Peyer's patch (tissue), 4 donors: Measurements from ENCODE around the gene HOXC6. TPM values are rescaled to one million over a fixed set of nuclear protein-coding genes. Genes with fewer than 3 reads are reported as not detected.

ENCODE experiments used
- DNase-seq, 3 donors: peaks; one replicate each; pipeline ENCODE4 v3.0.0-alpha.2; 2017 to 2019
- H3K27ac ChIP-seq, 4 donors: fragments of 200-600 bp; sonication (generic); one replicate each; pipeline ENCODE4 v1.5.1; 2016 to 2019
- H3K27me3 ChIP-seq, 2 donors: fragments of 200-600 bp; sonication (generic); one replicate each; pipeline ENCODE4 v1.5.1; 2019
- H3K36me3 ChIP-seq, 3 donors: fragments of 200-600 bp; sonication (generic); one replicate each; pipeline ENCODE4 v1.5.1; 2016 to 2019
- H3K4me1 ChIP-seq, 4 donors: fragments of 200-600 bp; sonication (generic); one replicate each; pipeline ENCODE4 v1.5.1; 2016 to 2019
- H3K4me3 ChIP-seq, 4 donors: fragments of 200-600 bp; sonication (generic); 1 replicate in 3 of 4; 2 replicates in 1 of 4; pipeline ENCODE4 v1.5.1; 2016 to 2019; ENCODE audit warnings: mild to moderate bottlenecking in 1 of 4
- H3K9me3 ChIP-seq, 4 donors: fragments of 200-600 bp; sonication (generic); one replicate each; pipeline ENCODE4 v1.5.1; 2016 to 2019; ENCODE audit warnings: mild to moderate bottlenecking in 1 of 4
- POLR2A ChIP-seq, 2 donors: fragments of 450-650 bp; IDR thresholded peaks; one replicate each; pipeline ENCODE4 v1.5.1; 2017; ENCODE audit warnings: antibody characterized with exemption in 2 of 2, mild to moderate bottlenecking in 2 of 2, moderate library complexity in 2 of 2
- total RNA-seq, 4 donors: library from RNA; depleted of rRNA; stranded (reverse); fragments of >200 nt; gene quantifications; one replicate each; pipeline ENCODE4 v1.1.0, GENCODE V29; 2016
- TF ChIP-seq, protein P1 (sequence below), 6 experiments: fragments of 450-650 bp in 4 of 6; fragments of 200-600 bp in 2 of 6; sonication (generic) in 1 of 6; IDR thresholded peaks; one replicate each; pipeline ENCODE4 v1.5.1; 2017 to 2019; ENCODE audit warnings: antibody characterized with exemption in 6 of 6, mild to moderate bottlenecking in 3 of 6, moderate library complexity in 1 of 6

HOXC6 gene
- total RNA-seq, 4 donors from 2014 or later: 0.70 to 1.7 (median 1.3) TPM

DNA sequence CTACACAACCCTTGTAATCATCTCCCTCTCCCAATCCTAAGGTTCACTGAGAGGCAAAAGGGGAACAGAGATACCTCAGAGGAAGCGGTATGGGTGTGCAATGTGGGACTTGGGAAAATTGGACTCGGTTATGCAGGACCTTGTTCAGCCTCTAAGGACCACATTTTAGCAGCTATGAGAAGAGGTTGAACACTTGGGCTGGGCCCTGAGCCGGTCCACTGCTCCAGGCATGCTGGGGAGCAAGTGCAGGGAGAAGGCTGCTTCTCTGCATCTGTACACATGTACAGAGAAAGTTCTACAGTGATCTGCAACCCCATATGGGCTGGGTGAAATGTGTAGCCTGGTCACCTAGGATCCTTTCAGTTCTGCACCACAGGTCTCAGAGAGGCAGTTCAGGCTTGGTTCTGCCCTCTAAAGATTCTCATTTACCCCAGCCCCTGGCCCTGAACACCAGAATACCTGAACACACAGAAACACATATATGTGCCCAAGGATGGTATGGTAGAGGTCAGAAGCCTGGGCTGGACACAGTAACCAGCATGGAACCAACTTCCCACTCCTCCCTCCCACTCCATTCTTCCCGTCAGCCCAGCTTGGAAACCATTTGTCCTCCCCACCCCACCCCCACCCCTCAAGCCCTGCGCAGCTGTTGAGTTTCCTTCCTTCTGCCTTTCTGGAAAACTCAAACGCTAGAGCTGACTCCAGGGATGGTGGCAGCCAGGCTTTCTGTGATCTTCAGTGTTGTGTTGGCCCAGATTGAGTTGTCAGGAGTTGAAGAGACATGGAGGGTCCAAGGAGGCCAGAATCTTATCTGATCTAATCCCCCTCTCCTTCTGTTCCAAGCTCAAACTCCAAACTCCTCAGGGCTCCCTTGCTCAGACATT lies 15.0 kb downstream of the HOXC6 start:
- Histone ChIP-seq H3K4me1 (peaks cover 0 to 12% (median 0%) of the 10 kb centered on the region in 4 donors), H3K27ac (peak overlapping the region in 2 of 4 donors; percentile 59 to 60), H3K9me3 (no peaks in the 10 kb centered on the region), H3K27me3 (no peaks in the 10 kb centered on the region), H3K4me3 (no peak overlapping the region), H3K36me3 (no peaks in the 10 kb centered on the region)
- DNase-seq: peak in 1 of 3 donors; percentile 24
- TF ChIP-seq, protein P1, sequence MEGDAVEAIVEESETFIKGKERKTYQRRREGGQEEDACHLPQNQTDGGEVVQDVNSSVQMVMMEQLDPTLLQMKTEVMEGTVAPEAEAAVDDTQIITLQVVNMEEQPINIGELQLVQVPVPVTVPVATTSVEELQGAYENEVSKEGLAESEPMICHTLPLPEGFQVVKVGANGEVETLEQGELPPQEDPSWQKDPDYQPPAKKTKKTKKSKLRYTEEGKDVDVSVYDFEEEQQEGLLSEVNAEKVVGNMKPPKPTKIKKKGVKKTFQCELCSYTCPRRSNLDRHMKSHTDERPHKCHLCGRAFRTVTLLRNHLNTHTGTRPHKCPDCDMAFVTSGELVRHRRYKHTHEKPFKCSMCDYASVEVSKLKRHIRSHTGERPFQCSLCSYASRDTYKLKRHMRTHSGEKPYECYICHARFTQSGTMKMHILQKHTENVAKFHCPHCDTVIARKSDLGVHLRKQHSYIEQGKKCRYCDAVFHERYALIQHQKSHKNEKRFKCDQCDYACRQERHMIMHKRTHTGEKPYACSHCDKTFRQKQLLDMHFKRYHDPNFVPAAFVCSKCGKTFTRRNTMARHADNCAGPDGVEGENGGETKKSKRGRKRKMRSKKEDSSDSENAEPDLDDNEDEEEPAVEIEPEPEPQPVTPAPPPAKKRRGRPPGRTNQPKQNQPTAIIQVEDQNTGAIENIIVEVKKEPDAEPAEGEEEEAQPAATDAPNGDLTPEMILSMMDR (IDR thresholded peaks at IDR 0.05): no peak
- TF ChIP-seq POLR2A (IDR thresholded peaks at IDR 0.05): no peak

DNA sequence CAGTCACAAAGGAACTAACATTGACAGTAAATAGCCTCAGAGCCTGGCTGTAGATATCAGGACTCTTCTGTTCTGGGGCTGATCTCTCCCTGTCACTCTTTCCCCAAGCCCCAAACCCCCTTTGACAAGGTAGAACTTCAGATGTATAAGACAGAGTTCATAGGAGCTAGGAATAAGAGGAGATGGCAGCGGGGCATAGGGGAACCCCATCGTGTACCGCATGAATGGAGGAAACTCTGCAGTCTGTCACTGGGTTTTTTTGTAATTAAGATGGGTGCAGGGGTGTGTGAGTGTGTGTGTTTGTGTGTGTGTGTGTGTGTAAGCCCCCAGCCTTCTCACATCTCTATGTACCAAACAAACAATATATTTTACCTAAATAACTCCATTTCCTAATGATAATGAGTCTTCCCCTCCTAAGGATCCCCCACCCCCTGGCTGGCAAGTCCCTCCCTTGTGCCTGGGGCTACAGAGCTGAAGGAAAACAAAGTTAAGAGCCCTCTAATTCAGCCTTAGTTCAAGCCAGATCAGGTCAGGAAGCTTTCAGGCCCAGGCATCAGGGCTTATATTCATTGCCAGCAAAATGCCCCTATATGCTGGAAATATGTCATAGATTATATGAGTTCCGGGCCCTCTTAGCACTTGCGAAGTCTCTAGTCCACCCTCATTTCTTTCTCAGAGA lies 16.3 kb downstream of the HOXC6 start:
- no peaks in the 10 kb centered on the region for H3K4me1 ChIP-seq
- H3K27ac ChIP-seq: peak overlapping the region in 1 of 4 donors; percentile 59
- H3K27me3 ChIP-seq: no peaks in the 10 kb centered on the region

DNA sequence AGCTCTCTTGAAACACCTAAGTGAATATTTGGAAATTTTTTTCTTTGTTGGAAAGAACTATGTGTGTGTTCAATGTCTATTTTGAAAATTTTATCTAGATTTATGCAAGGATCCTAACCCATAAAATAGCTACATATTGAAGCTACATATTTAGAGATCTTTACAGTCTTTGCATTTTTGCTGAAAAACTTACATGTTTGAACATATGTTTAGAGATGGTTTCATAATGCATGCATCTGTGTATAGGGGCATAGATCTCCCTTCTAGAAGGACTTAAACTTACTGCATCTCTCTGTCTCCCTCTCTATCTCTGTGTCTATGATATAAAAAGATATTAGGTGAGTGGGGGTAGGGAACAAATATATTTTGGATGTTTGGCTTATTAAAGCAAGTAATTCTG lies 17.2 kb downstream of the HOXC6 start:
- no peaks in the 10 kb centered on the region for H3K4me1 ChIP-seq
- DNase-seq: no peak
- H3K36me3 ChIP-seq: no peaks in the 10 kb centered on the region
- no peaks in the 10 kb centered on the region for H3K9me3 ChIP-seq
- H3K27me3 ChIP-seq: no peaks in the 10 kb centered on the region
- TF ChIP-seq, protein P1 (IDR thresholded peaks at IDR 0.05): no peak
- TF ChIP-seq POLR2A (IDR thresholded peaks at IDR 0.05): no peak
- H3K27ac ChIP-seq: no peak overlapping the region
- no peak overlapping the region for H3K4me3 ChIP-seq

More for the DNA sequence above, 16.3 kb downstream of the HOXC6 start:
- H3K9me3 ChIP-seq: no peaks in the 10 kb centered on the region
- H3K36me3 ChIP-seq: no peaks in the 10 kb centered on the region
- peak in 1 of 3 donors; percentile 15 for DNase-seq
- no peak overlapping the region for H3K4me3 ChIP-seq
- TF ChIP-seq, protein P1 (IDR thresholded peaks at IDR 0.05): no peak
- TF ChIP-seq POLR2A (IDR thresholded peaks at IDR 0.05): no peak

DNA sequence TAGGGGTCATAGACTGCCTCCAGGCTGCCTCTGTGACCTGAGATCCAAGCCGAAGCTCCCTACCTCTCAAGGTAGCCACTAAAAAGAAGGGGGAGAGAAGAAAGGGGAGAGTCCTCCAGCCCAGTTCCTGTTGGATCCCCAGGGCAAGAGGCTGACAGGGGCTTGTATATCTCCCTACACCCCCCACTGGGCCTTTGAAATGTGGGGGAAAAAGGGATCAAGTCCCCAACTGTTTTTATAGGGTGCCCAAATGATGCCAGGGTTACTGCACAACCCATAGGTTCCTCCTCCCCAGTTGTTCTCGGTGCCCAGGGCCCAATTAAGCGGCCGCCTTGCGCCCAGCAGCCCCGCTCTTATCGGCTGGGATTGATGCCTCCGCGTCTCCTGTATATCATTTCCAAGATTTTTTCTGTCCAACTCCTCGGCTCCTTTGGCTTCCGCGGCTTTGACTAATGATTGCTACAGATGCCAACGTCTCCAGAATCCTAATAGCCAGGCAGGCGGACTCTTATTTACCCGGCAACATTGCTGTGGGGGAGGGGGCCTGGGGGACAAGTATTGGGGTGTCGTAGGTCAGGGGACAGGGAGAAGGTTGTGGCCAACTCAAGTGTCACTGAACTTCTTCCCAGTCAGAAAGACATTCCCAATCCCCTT lies 17.8 kb downstream of the HOXC6 start:
- TF ChIP-seq, protein P1 (IDR thresholded peaks at IDR 0.05): no peak
- TF ChIP-seq POLR2A (IDR thresholded peaks at IDR 0.05): no peak

DNA sequence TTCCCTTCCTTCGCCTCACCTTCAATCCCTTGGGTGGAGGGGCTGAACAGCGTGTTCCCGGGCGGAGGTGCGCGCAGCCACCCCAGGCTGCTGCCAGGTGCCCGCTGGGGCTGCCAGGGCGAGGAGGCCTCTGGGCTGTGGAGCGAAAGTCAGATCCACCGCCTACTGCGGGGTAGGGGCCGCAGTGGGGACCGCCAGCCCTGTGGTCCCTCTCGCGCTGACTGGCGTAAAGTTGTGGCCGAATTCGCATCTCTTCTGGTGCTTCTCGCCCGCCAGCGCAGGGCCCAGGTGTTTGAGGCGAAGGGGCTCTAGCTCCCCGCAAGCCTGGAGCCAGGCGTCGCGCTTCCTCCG lies 18.5 kb downstream of the HOXC6 start:
- Histone ChIP-seq H3K4me3 (no peak overlapping the region), H3K9me3 (no peaks in the 10 kb centered on the region), H3K27me3 (no peaks in the 10 kb centered on the region), H3K4me1 (peaks cover 0 to 9% (median 0%) of the 10 kb centered on the region in 4 donors), H3K36me3 (no peaks in the 10 kb centered on the region), H3K27ac (peak overlapping the region in 1 of 4 donors; percentile 21)
- DNase-seq: no peak
- no peak for TF ChIP-seq POLR2A (IDR thresholded peaks at IDR 0.05)
- TF ChIP-seq, protein P1 (IDR thresholded peaks at IDR 0.05): no peak

More for the DNA sequence above, 17.8 kb downstream of the HOXC6 start:
- no peaks in the 10 kb centered on the region for H3K9me3 ChIP-seq
- no peak overlapping the region for H3K27ac ChIP-seq
- no peaks in the 10 kb centered on the region for H3K36me3 ChIP-seq
- no peak overlapping the region for H3K4me3 ChIP-seq
- DNase-seq: no peak
- H3K27me3 ChIP-seq: no peaks in the 10 kb centered on the region
- H3K4me1 ChIP-seq: peaks cover 0 to 1% (median 0%) of the 10 kb centered on the region in 4 donors
